Right renal pelvis (tissue), 4 donors: Measurements from ENCODE around the gene SLX9. TPM values are rescaled to one million over a fixed set of nuclear protein-coding genes. Genes with fewer than 3 reads are reported as not detected.
"Not testable (repeated sequence)": the region's sequence is repeated elsewhere in the genome, so short reads cannot be mapped to it uniquely, and the experiment has no call there.

Experiments used
- DNase-seq, 4 donors: peaks; one replicate each; pipeline ENCODE4 v3.0.0-alpha.2; 2013; ENCODE audit warnings: low read depth in 4 of 4, low spot score in 3 of 4, missing footprints in 1 of 4
- polyA plus RNA-seq, 4 donors: library from polyadenylated mRNA; unstranded; fragments of 120-200 nt; gene quantifications; one replicate each; pipeline ENCODE4 v1.2.1, GENCODE V29; 2013; ENCODE audit not compliant: insufficient read length in 4 of 4

Gene SLX9
- polyA plus RNA-seq, 4 donors = 13.4 to 27.2 (median 15.0) TPM

DNA sequence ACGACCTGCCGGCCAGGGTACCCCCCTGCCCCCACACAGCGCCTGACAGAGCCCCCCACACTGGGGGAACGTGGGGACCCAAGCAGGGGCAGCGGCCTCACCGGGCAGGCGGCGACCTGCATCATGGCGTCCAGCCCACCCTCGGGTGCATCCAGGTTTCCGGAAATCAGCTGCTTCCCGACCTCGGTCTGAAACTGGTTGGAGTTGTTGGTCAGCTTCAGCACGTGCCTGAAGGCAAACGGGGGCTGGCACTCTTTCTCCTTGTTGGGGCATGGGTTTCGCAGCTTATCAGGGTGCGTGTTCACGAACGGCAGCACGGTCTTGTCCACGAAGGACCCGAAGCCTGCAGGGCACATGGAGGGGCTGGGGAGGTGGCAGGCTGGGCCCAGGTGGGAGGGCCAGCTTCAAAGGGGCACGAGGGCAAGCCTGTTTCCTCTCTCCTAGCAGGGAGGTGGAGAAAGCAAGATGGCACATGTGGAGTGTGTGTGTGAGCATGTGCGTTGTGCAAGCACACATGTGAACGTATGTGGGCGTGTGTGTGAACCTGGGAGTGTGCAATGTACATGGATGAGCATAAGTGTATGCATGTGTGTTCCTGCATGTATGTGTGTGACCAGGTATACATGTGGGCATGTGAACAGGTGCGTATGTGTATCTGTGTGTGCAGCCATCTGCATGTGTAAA is 38.3 kb upstream of the SLX9 start:
- no peak for DNase-seq

DNA sequence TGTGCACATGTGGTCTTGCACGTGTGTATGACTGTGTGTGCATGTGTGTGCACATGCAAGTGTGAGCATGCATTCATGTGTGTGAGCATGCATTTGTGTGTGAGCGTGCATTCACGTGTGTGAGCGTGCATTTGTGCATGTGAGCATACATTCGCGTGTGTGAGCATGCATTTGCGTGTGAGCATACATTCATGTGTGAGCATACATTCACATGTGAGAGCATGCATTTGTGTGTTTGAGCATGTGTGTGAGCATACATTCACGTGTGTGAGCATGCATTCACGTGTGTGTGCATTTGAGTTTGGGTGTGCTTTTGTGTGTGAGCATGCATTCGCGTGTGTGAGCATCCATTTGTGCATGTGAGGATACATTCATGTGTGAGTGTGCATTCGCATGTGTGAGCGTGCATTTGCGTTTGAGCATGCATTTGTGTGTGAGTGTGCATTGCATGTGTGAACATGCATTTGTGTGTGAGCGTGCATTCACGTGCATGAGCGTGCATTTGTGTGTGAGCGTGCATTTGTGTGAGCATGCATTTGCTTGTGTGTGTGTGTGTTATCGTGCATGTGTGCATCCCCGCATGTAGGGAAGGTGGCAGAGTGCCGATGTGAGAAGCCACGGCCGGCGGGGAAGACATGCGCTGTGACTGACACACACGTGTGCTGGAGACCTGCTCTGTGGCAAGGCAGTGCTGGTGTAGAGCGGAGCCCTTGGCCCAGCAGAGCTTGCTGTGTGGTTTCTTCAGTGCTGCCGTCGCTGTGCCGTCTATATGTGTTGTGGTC is 37.4 kb upstream of the SLX9 start:
- DNase-seq = no peak

DNA sequence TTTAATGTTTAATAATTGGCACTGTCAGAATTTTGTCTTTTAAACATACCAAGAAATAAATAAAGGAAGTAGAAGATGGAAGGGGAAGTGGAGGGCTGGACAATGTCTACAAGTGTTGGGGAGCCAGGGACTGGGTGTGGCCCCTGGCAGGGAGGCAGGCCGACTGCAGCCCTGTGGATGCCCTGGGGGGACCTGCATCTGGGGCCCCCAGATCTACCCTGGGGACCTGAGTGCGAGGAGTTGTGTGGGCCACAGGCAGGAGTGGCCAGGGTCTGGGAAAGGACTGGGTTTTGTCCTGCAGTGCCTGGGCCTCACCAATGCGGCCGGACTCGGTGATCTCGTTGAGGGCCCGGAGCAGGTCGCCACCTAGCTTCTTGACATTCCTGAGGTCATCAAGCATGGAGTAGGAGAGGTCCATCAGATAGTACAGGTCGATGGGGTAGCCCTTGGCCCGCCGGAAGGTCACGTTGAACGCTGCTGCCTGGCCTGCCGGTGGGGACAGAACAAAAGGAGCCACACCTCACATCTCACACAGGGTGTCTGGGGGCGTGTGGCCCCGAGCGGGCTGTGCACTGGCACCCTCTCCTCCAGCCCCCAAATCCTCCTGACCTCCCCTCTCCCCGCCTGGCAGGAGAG is 36.7 kb upstream of the SLX9 start:
- DNase-seq = no peak

DNA sequence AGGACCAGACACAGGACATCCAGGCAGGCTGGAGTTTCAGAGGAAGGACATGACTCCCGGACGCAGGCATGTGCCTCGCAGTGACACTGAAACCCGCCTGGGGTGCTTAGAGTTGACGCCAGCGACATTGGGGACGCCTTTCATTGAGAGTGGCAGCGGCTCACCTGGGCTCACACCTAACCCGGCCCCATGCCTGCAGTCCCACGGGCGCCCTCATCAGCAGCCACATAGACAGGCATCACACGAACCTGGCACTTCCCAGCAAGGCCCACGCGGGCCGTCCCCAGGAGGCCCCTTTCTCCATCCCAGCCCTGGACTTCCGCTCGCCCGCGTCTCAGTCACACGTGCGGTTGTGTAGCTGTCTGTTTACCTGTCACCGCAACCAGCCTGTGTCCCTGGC is 36.1 kb upstream of the SLX9 start:
- DNase-seq = no peak

DNA sequence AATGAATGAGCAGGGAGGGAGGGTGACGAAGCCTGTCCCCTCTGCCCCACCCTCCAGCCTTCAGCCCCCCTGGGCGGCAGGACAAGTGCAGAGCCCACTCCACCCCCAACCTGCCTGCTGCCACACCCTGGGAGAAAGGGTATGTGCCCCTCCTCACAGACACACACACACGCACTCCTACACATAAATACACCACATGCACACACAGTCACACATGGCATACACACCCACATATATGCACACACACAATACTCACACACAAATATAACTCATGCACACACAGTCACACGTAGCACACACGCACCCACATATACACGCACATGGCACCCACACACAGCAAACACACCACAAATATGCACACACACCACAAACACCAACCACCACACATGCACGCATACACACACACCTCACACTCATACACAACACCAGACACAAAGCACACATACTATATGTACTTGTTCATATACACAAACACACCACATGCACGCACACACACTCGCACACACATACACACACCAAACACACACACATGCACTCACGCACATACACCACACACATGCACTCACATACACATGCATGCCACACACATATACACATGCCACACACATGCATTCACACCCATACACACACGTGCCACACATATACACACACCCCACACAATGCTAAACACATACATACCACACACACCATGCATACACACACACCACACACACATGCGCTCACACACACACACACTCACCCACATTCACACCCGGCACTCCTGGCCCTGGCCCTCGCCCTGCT is 35.5 kb upstream of the SLX9 start:
- no peak for DNase-seq

DNA sequence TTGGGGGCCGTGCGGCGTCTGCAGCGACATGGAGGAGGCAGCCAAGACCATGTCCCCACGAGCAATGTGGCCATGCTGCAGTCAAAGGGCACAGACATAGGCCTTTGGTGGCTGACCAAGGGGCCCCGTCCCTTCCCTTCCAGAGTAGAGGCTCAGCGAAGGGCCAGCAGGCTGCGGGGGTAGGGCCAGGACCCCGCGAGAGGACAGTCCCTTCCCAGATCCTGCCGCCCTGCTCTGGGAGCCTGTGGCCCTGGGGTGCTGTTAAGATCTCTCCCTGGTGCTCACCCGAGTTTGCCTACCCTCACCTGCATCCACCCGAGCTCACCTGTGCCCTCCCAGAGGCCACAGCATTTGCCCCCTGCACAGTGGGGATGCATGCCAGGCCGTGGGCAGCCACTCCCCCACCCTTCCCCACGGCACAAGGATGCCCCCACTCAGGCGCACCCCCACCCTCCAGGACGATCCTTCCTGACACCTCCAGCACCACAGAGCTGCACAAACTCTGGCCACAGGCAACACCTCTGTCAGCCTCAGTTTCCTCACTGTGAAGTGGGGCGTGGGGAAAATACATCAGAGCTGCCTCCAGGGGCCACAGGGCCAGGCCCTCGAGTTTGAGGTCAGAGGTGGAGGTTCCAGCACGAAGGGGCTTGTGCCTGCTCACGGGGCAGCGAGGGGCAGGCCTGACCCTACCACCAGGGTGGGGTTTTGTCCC is 34.7 kb upstream of the SLX9 start:
- no peak for DNase-seq

DNA sequence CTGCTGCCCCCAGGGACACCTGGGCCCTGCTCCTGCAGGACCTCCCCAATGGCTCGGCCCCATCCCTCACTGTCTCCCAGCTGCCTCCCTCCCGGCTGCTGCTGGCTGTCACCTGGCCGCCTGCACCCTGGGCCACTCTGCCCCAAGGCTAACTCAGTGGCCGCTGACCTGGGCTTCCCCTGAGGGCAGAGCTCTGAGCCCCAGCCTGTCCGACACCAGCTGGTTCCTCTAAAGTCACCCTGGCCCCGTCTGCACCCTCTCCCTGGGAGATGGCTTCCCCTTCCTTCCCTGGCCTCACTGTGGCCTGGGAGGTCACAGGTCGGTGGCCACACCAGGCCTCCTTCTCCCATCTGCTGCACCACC is 34.1 kb upstream of the SLX9 start:
- DNase-seq = no peak

DNA sequence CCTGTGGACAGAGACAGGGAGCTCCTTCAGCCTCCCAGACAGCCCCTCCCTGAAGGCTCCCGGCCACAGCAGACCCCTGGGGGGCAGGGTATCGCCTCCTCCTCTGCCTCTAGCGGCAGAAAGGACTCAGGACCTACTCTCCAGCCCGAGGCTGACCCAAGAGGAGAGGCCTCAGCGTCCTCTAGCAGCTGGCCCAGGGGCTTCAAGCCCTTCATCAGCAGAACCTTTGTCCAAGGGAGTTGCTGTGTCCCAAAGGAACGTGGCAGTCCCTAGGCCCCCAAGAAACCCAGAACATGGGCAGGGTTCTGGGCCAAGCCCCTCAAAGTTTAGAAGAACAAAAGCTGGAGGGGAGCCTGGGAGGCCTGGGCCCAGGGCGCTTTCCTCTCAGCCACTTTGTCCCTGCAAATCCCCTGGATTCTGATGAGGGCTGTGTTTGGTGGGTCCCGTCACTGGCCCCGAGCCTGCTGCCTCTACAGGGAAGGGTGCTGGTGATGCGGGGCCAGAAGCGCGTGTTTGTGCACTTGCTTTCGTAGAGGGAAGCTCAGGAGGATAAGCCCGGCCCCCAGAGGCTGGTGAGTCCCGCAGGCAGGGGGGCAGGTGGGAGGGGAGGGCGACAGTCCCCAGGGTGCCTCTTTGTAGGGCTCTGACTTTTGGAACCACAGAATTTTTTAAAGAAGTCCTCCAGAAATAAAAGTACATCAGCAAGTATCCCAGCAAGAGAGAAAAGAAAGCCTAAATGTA is 32.4 kb upstream of the SLX9 start:
- DNase-seq = no peak

DNA sequence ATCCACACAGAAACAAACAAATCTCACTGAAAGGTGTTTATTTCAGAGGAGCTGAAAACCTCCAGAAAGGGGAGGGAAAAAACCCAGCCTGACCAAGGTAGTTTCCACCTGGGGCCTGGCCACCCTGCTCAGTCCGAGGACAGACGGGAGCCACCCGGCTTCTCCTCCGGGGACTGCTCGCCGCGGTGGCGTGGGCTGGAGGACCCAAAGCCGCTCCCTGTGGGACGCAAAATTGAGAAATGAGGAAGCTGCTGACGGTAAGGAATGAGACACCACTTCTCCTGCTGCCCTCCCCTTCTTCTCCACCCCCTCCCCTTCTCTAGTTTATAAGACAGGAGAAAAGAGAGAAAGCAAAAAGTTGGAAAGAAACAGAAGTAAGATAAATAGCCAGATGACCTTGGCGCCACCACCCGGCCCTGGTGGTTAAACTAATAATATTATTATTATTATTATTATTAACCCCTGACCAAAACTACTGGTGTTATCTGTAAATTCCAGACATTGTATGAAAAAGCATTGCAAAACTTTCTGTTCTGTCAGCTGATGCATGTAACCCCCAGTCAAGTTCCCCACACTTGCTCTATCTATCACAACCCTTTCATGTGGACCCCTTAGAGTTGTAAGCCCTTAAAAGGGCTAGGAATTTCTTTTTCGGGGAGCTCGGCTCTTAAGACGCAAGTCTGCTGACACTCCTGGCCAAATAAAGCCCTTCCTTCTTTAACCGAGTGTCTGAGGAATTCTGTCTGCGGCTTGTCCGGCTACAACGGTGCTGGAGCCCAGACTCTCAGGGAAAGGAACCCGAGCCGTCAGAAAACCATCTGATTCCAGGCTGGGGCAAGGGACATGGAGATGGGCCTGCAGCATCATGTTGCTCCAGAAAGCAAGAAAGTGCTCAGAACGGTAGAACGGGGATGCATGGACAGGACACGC is 31.6 kb upstream of the SLX9 start:
- DNase-seq = no peak

DNA sequence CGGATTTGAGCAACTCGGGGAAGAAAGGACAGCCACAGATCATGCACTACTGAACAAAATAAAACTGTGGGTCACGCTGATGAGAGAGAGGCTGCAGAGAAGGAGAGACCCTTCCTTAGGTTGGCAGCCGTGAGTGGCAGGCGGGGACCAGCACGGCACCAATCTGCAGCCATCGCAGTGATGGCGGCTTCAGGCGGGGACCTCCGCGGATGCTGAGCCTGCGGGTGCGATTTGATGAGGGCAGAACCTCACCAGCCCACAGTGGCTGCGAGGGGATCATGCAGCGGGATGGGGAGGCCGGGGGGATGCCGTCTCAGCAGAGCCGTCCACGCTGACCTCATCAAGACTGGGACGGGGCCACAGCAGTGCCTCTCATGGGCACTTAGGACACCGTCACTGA is 30.9 kb upstream of the SLX9 start:
- no peak for DNase-seq

DNA sequence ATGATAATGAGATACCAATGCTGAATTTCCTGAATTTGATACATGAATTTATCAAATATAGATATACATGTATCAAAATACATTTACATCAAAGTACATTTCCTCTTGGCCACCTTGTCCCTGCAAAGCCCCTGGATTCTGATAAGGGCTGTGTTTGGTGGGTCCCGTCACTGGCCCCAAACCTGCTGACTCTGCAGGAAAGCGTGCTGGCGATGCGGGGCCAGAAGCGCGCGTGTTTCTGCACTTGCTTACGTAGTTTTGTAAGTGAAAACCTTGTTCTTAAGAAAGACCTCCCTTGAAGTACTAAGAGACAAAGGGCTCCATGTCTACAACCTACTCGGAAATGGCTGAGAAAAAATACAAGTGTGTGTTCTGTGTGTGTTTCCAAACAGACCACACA is 30.1 kb upstream of the SLX9 start:
- no peak for DNase-seq

DNA sequence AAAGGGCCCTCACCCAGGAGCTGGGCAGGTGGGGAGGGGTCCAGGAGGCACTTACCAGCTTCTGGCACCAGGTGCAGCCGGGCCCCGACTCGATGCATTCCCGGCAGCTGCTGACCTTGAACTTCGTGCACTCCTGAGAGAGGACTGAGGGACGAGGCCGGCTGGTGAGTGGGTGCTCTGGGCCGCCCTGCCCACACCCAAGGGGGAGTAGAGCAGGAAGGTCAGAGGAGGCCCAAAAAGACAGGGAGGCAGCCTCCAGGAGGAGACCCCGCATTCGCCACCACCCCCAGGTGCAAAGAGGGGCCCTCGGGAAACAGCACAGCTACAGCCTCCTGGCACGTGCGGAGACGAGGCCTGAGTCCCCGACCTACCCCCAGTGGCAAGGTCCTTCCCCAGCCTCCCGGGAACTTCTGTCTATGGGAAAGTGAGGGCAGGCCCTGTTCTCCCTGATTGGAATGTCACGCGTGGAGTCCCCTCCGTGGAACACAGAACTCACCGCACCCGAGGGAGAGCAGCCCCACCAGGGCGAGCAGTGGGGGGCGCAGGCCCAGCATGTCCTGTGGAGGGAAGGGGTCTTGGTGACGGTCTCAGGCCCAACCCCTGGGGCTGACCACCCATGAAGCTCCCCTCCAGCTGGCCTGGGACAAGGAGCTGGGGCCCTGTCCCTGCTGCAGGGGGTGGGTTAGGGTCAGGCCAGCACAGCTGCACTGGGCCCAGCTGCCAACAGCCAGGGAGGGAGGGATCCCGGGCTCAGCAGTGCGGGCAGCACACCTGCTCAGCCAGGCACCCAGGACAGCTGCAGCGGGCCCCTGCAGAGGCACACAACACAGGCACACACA is 29.4 kb upstream of the SLX9 start:
- no peak for DNase-seq

DNA sequence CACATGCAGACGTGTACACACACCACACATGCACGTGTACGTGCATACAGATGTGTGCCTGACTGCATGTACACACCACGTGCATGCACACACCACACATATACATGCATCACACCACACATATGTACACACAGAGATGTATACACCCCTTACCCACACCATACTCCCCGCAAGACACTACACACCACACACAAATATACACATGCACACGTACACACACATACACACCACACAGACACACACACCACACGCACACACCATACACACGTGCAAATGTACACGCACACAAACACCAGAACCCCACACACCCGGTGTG is 28.8 kb upstream of the SLX9 start:
- no peak for DNase-seq

DNA sequence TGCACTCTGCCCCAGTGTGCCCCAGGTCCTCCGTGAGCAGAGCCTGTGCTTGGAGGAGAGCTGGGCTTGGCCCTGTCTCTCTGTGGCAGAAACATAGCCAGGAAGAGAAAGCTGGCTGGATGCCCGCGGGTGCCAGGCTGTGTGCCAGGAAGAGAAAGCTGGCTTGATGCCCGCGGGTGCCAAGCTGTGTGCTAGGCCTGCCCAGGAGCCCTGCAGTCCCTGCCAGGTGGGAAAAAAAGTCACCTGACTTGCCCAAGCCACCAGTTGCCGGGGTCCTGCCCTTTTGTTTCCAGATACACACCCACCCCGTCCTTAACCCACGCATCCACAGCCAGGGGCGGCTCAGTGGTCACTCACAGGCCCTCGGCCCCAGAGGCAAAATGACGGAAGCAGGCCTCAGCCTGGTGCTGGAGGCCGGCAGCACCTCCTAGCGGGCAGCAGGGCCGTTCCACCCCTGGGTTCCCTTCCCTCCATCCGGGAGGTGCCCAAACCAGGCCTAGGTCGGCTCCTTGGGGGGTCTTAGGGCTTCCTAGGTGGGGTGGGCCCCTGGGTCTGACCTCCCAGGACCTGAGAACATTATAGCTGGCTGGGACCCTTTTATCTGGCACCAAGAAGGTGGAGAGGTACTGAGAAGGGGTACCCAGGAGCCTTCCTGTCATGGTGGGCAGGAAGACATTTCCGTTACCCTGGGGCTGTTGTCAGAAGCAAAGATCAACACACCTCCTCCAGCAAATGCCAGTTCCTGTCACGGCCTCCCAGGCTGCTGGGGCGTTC is 28.3 kb upstream of the SLX9 start:
- DNase-seq = no peak

DNA sequence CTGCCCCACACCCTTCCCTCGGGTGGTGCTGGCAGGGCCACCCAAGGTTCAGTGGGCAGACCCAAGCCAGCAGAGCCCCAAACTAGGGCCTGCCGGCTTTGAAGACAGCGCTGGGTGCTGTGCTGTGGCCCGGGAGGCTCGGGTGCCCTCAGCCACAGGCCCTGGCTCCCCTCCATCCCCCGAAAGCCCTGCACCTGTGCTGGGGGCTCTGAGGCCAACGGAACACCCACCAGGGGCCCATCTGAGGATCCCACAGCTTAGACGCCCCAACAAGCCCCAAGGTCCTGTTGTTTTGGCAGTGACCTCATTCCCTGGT is 27.7 kb upstream of the SLX9 start:
- DNase-seq = no peak

DNA sequence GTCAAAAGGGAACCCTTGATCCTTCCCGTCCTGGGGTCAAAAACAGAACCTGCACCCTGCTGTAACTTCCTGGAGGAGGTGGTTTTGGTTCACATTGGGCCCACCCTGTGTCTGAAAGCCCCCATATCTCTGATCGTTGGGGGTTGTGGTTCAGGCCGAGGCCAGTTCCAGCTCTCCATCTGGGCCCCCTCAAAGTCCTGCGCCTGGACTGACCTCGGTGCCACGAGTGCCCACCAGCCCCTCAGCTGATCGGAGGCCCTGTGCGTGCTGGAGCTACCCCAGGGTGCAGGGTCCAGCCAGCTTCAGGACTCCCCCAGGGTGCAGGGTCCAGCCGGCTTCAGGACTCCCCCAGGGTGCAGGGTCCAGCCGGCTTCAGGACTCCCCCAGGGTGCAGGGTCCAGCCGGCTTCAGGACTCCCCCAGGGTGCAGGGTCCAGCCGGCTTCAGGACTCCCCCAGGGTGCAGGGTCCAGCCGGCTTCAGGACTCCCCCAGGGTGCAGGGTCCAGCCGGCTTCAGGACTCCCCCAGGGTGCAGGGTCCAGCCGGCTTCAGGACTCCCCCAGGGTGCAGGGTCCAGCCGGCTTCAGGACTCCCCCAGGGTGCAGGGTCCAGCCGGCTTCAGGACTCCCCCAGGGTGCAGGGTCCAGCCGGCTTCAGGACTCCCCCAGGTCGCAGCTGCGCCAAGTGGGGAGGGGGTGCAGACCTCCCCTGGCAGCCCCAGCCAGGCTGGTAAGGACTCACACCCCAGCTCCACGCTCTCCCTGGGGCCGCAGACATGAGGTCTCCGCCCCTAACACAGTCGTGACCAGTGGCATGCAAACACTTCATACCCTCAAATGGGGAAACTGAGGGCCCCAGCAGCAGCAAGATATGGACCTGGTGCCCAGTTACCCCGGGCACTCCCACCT is 27.1 kb upstream of the SLX9 start:
- not testable (repeated sequence) for DNase-seq
